Stomach (tissue), 9 donors: ENCODE results near the gene NRXN2. TPM values are rescaled to one million over a fixed set of nuclear protein-coding genes. Genes with fewer than 3 reads are reported as not detected.

ENCODE experiments used
- DNase-seq, 2 donors: peaks; one replicate each; pipeline versions ENCODE4 v3.0.0 to v3.0.0-alpha.2; 2013 to 2019
- H3K27ac ChIP-seq, 5 donors: fragments of 200-600 bp in 4 of 5; sonication (generic) in 4 of 5; one replicate each; pipeline ENCODE4 v1.5.1; 2013 to 2019; ENCODE audit warnings: mild to moderate bottlenecking in 1 of 5, moderate library complexity in 1 of 5
- H3K27me3 ChIP-seq, 3 donors: fragments of 200-600 bp; sonication (generic); one replicate each; pipeline ENCODE4 v1.5.1; 2017 to 2019; ENCODE audit warnings: mixed run types in 1 of 3
- H3K36me3 ChIP-seq, 4 donors: fragments of 200-600 bp; sonication (generic); 1 replicate in 3 of 4; 2 replicates in 1 of 4; pipeline ENCODE4 v1.5.1; 2016 to 2019
- H3K4me1 ChIP-seq, 4 donors: fragments of 200-600 bp; sonication (generic); one replicate each; pipeline ENCODE4 v1.5.1; 2016 to 2019
- H3K4me3 ChIP-seq, 4 donors: fragments of 200-600 bp; sonication (generic) in 3 of 4; one replicate each; pipeline ENCODE4 v1.5.1; 2016 to 2019; ENCODE audit warnings: mild to moderate bottlenecking in 1 of 4
- H3K9me3 ChIP-seq, 4 donors: fragments of 200-600 bp; sonication (generic); one replicate each; pipeline ENCODE4 v1.5.1; 2016 to 2019
- CTCF ChIP-seq, 7 experiments: fragments of 450-650 bp in 4 of 7; fragments of 200-600 bp in 3 of 7; sonication (generic) in 3 of 7; IDR thresholded peaks; one replicate each; pipeline ENCODE4 v1.5.1; 2016 to 2019; ENCODE audit warnings: antibody characterized with exemption in 7 of 7, control low read depth in 2 of 7, mild to moderate bottlenecking in 1 of 7
- EP300 ChIP-seq: sonication (generic); formaldehyde crosslinking; IDR thresholded peaks from one replicate; pipeline ENCODE4 v1.6.1; 2017; ENCODE audit warnings: antibody characterized with exemption
- POLR2A ChIP-seq, 4 donors: fragments of 450-650 bp; IDR thresholded peaks; one replicate each; pipeline ENCODE4 v1.6.1; 2016; ENCODE audit warnings: antibody characterized with exemption in 4 of 4, control low read depth in 2 of 4, mild to moderate bottlenecking in 1 of 4, moderate library complexity in 1 of 4
- POLR2AphosphoS5 ChIP-seq, 3 donors: sonication (generic); formaldehyde crosslinking; IDR thresholded peaks; one replicate each; pipeline ENCODE4 v1.6.1; 2016; ENCODE audit warnings: antibody characterized with exemption in 3 of 3
- WGBS, 5 donors: extraction: QIAGEN DNeasy Blood & Tissue Kit in 3 of 5; methylation state at CpG; one replicate each; pipeline versions ENCODE4 v1.1.5 to v1.1.7; 2013 to 2018; 5-methylcytosine and 5-hydroxymethylcytosine counted together
- intact Hi-C: fragments of 100-400 bp; cut with DNase I; formaldehyde crosslinking; loops from one replicate; pipeline ENCODE4 v1.15.1; 2023; ENCODE audit warnings: low total_unique reads
- polyA plus RNA-seq, 3 donors: library from polyadenylated mRNA; stranded (reverse); fragments of 200-250 nt; gene quantifications; one replicate each; pipeline ENCODE4 v1.2.3, GENCODE V29; 2013
- total RNA-seq, 5 donors: library from RNA; depleted of rRNA; stranded (reverse); fragments of >200 nt; gene quantifications; one replicate each; pipeline versions ENCODE4 v1.1.0 to v1.2.3, GENCODE V29; 2014 to 2016
- donor health status: healthy with polysubstance abuse.
- donor health status: Bipolar disorder and iron deficiency.
- donor health status: healthy.

The NRXN2 gene
- total and polyA plus RNA-seq, 8 donors = 0.14 to 16.9 (median 1.2) TPM; not detected in 4

DNA sequence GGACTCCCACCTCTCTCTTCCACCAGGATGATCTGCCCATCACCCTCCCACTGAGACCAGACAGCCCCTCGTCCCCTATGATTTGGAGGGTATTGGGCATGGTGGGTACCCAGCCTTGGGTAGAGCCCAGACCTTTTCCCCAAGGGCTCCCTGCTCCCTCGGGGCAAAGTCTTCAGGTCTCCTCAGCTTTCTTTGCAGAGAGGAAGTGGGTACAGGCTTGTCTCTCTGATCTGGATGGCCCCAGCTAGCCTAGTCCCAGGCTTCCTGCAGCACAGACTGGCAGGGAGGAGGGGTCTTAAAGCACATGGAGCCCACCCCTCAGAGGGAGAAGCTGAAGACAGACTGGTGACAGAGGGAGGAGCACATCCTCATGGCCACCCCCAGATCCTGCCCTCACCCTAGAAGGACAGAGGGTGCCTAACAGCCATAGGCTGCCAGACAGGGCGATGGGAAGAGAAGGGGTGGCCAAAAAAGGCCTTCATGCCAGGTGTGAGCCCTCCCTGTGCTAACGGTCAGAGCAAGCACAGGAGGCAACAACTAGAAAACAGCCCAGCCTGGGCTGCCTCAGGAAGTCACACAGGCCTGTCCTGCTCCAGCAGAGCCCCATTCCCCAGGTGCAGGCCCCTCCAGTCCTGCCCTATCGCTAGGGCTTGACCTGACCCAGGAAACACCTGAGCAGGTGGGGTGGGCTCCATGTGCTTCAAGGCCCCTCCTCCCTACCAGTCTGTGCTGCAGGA is 101.5 kb downstream of the NRXN2 start:
- H3K4me3 ChIP-seq = no peak overlapping the region

GRCh38 chr11:64620381-64620971 is 102.5 kb downstream of the NRXN2 start:
- 42 to 58% (median 51%) methylated on average over 13 of the region's 13 CpGs for WGBS, 5 donors
- H3K9me3 ChIP-seq = no peaks in the 10 kb centered on the region
- no peaks in the 10 kb centered on the region for H3K27me3 ChIP-seq
- H3K4me3 ChIP-seq = no peak overlapping the region
- intact Hi-C loops = no loop called here
- peaks cover 0 to 14% (median 3%) of the 10 kb centered on the region in 4 donors for H3K4me1 ChIP-seq
- DNase-seq = peak in 1 of 2 donors; percentile 90
- no peak for TF ChIP-seq POLR2A (IDR thresholded peaks at IDR 0.05)
- TF ChIP-seq POLR2AphosphoS5 (IDR thresholded peaks at IDR 0.05) = no peak
- no peak for TF ChIP-seq EP300
- TF ChIP-seq CTCF (IDR thresholded peaks at IDR 0.05) = no peak
- peak overlapping the region in 2 of 5 donors; percentile 53 for H3K27ac ChIP-seq
- no peaks in the 10 kb centered on the region for H3K36me3 ChIP-seq

More for the DNA sequence above, 101.5 kb downstream of the NRXN2 start:
- Histone ChIP-seq H3K27me3 (no peaks in the 10 kb centered on the region), H3K4me1 (peaks cover 0 to 14% (median 3%) of the 10 kb centered on the region in 4 donors), H3K27ac (peak overlapping the region in 1 of 5 donors; percentile 5), H3K36me3 (no peaks in the 10 kb centered on the region), H3K9me3 (no peaks in the 10 kb centered on the region)
- 58 to 75% (median 60%) methylated on average over 5 of the region's 5 CpGs for WGBS, 5 donors
- no peak for TF ChIP-seq POLR2AphosphoS5 (IDR thresholded peaks at IDR 0.05)
- no peak for TF ChIP-seq EP300
- no peak for TF ChIP-seq POLR2A (IDR thresholded peaks at IDR 0.05)
- no peak for TF ChIP-seq CTCF (IDR thresholded peaks at IDR 0.05)
- intact Hi-C loops = no loop called here
- DNase-seq = no peak

DNA sequence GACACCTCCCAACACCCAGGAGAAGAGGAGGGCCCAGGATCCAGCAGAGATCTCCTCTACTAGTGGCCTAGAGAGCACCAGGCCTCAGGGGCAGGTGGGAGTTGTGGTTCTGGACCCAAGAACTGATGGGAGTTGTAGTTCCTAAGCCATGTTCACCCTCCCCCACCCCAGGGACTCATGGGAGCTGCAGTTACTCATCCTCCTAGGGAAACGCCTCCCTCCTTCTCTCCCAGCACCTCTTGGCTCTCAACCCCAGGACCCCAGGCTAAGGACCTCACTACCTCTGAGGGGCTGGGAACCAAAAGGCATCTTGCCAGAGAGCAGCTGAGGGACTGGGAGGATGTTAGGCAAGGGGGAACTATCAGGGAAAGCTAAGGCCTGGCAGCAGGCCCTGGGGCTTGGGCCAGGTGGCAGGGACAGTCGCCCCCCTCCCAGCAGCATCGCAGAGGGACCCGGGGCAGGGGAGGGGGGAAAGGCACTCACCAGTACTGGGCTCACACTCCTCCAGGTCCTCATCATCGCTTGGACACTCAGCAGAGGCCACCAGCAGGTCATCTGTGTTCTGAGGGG is 103.1 kb downstream of the NRXN2 start:
- TF ChIP-seq EP300 (no peak), CTCF (IDR thresholded peaks at IDR 0.05) (no peak), POLR2A (IDR thresholded peaks at IDR 0.05) (no peak), POLR2AphosphoS5 (IDR thresholded peaks at IDR 0.05) (no peak)
- Histone ChIP-seq H3K36me3 (no peaks in the 10 kb centered on the region), H3K4me1 (peaks cover 0 to 14% (median under 1%) of the 10 kb centered on the region in 4 donors), H3K27me3 (no peaks in the 10 kb centered on the region), H3K9me3 (no peaks in the 10 kb centered on the region), H3K4me3 (no peak overlapping the region), H3K27ac (peak overlapping the region in 2 of 5 donors; percentile 53)
- 40 to 70% (median 57%) methylated on average over 4 to 5 of the region's 5 CpGs for WGBS, 5 donors
- peak in 1 of 2 donors; percentile 88 for DNase-seq
- intact Hi-C loops = no loop called here

DNA sequence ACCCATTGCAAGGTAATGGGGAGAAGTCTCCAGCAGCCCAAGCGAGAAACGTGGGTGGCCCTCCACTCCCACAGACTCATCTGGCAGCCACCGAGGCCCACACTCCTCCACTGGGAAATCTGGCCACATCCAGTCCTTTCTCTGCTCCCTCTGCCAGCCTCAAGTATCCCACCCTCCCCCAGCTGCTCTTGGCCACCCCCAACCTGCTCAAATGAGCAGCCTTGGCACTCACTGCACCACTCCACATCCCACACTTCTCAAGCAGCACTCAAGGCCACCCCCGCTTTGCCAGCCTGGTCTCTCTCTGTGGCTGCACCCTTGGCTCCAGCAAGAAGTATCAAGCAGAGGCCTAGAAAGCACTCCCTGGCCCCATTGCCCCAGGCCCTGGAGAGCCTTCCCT is 103.8 kb downstream of the NRXN2 start:
- Histone ChIP-seq H3K4me3 (no peak overlapping the region), H3K27me3 (no peaks in the 10 kb centered on the region), H3K36me3 (no peaks in the 10 kb centered on the region), H3K4me1 (peaks cover 0 to 14% (median 0%) of the 10 kb centered on the region in 4 donors), H3K9me3 (no peaks in the 10 kb centered on the region), H3K27ac (peak overlapping the region in 2 of 5 donors; percentile 1 to 53)
- no peak for TF ChIP-seq POLR2A (IDR thresholded peaks at IDR 0.05)
- no peak for TF ChIP-seq POLR2AphosphoS5 (IDR thresholded peaks at IDR 0.05)
- no peak for TF ChIP-seq CTCF (IDR thresholded peaks at IDR 0.05)
- no peak for TF ChIP-seq EP300
- no peak for DNase-seq
- intact Hi-C loops = no loop called here
- 84 to 93% (median 85%) methylated on average over 4 of the region's 4 CpGs for WGBS, 5 donors
